Progenitor cell of endocrine pancreas (in vitro differentiated cells): ENCODE data around the gene PSMD11. TPM values are rescaled to one million over a fixed set of nuclear protein-coding genes. Genes with fewer than 3 reads are reported as not detected.

ENCODE experiments used
- DNase-seq: peaks from one replicate; pipeline ENCODE4 v3.0.0; 2021; ENCODE audit warnings: low spot score; ENCODE audit not compliant: unreplicated experiment
- H3K27ac Mint-ChIP-seq: 2 replicates; pipeline ENCODE4 v1.8.0; 2021; ENCODE audit warnings: mild to moderate bottlenecking, moderate library complexity, mixed read lengths
- H3K27me3 Mint-ChIP-seq: 2 replicates; pipeline ENCODE4 v1.8.0; 2021; ENCODE audit warnings: mixed read lengths
- H3K36me3 Mint-ChIP-seq: 2 replicates; pipeline ENCODE4 v1.8.0; 2022; ENCODE audit warnings: mixed read lengths; ENCODE audit not compliant: insufficient read depth
- H3K4me1 Mint-ChIP-seq: 2 replicates; pipeline ENCODE4 v1.8.0; 2021; ENCODE audit warnings: low read depth, mixed read lengths
- H3K4me3 Mint-ChIP-seq: 2 replicates; pipeline ENCODE4 v1.8.0; 2021; ENCODE audit warnings: low read depth, mild to moderate bottlenecking, moderate library complexity, mixed read lengths
- H3K9me3 Mint-ChIP-seq: 2 replicates; pipeline ENCODE4 v1.8.0; 2021; ENCODE audit warnings: low read depth, mixed read lengths
- total RNA-seq: library from RNA; stranded (reverse); gene quantifications from 2 replicates; pipeline ENCODE4 v1.2.1, GENCODE V29; 2021
- TF ChIP-seq, protein P1 (sequence below): fragments of 200-600 bp; sonication (generic); IDR thresholded peaks from one replicate; pipeline ENCODE4 v1.5.0; 2021; ENCODE audit warnings: antibody characterized with exemption, mild to moderate bottlenecking; ENCODE audit not compliant: unreplicated experiment

Gene PSMD11
- total RNA-seq, 1 donor from 2014 or later, result 110 TPM

DNA sequence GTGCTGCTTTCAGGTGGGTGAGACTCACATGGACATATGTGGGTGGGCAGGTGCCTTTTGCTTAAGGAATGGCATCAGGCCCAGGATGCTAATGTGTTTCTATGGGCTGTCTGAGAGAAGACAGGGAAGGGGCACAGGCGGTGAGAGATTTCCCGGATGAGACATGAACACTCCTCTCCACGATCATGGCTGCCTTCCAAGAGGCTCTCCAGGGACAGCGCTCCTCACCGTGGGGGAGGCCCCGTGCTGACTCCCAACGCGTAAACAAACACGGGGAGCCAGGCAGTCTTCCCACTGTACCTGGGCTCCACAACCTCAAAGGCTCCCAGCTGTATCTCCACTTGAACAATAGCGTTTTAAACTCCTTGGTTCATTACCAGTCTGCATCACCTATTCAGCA is 85.3 kb downstream of the PSMD11 start:
- peaks cover under 1% of the 10 kb centered on the region for H3K4me1 Mint-ChIP-seq
- DNase-seq, result no peak
- no peaks in the 10 kb centered on the region for H3K27me3 Mint-ChIP-seq
- H3K9me3 Mint-ChIP-seq, result no peaks in the 10 kb centered on the region
- H3K36me3 Mint-ChIP-seq, result peaks cover 7% of the 10 kb centered on the region
- TF ChIP-seq, protein P1, sequence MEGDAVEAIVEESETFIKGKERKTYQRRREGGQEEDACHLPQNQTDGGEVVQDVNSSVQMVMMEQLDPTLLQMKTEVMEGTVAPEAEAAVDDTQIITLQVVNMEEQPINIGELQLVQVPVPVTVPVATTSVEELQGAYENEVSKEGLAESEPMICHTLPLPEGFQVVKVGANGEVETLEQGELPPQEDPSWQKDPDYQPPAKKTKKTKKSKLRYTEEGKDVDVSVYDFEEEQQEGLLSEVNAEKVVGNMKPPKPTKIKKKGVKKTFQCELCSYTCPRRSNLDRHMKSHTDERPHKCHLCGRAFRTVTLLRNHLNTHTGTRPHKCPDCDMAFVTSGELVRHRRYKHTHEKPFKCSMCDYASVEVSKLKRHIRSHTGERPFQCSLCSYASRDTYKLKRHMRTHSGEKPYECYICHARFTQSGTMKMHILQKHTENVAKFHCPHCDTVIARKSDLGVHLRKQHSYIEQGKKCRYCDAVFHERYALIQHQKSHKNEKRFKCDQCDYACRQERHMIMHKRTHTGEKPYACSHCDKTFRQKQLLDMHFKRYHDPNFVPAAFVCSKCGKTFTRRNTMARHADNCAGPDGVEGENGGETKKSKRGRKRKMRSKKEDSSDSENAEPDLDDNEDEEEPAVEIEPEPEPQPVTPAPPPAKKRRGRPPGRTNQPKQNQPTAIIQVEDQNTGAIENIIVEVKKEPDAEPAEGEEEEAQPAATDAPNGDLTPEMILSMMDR, result no peak
- no peak overlapping the region for H3K4me3 Mint-ChIP-seq
- H3K27ac Mint-ChIP-seq, result no peak overlapping the region

Other genes starting within 250 kb of the PSMD11 start
- gene RHBDL3, start 178.7 kb upstream of the PSMD11 start, total RNA-seq, result 0.50 and 0.82 TPM in 2 replicates
- gene C17orf75, start 102.3 kb upstream of the PSMD11 start, total RNA-seq, result 39.1 TPM in 2 replicates
- gene ZNF207, start 94.4 kb upstream of the PSMD11 start, total RNA-seq, result 226 and 240 TPM in 2 replicates
- 6.1 and 6.2 TPM in 2 replicates for gene CDK5R1, start 42.5 kb downstream of the PSMD11 start, total RNA-seq